Mesodermal cell (in vitro differentiated cells): ENCODE data around the gene CASP6.

Source experiments
- H3K27ac ChIP-seq: 2 replicates; pipeline ENCODE4 v1.7.0; 2013; ENCODE audit warnings: mild to moderate bottlenecking, low read depth, low read length, moderate library complexity; ENCODE audit not compliant: severe bottlenecking
- H3K36me3 ChIP-seq: 2 replicates; pipeline ENCODE4 v1.7.1; 2013; ENCODE audit warnings: mild to moderate bottlenecking, low read length, moderate library complexity; ENCODE audit not compliant: control insufficient read depth, insufficient read depth
- H3K4me1 ChIP-seq: one replicate; pipeline ENCODE4 v1.7.1; 2013; ENCODE audit warnings: mild to moderate bottlenecking, low read length; ENCODE audit not compliant: insufficient read depth, control insufficient read depth, poor library complexity, severe bottlenecking
- H3K4me3 ChIP-seq: 2 replicates; pipeline ENCODE4 v1.7.0; 2013; ENCODE audit warnings: low read length, control low read depth, mild to moderate bottlenecking; ENCODE audit not compliant: insufficient read depth, poor library complexity, severe bottlenecking; ENCODE audit errors: extremely low read depth
- H3K9me3 ChIP-seq: 2 replicates; pipeline ENCODE4 v1.7.1; 2013; ENCODE audit warnings: mild to moderate bottlenecking, low read length, moderate library complexity; ENCODE audit not compliant: control insufficient read depth
- WGBS, 2 experiments: methylation state at CpG; one replicate each; pipeline ENCODE4 v1.1.5; 2013; ENCODE audit warnings: missing lambda C conversion rate in 2 of 2; ENCODE audit not compliant: insufficient coverage in 2 of 2; 5-methylcytosine and 5-hydroxymethylcytosine counted together

The CASP6 gene

GRCh38 chr4:109735566-109736365, 32.5 kb upstream of the CASP6 start:
- Histone ChIP-seq H3K27ac (peak overlapping the region; percentile 48), H3K4me1 (peaks cover 4% of the 10 kb centered on the region), H3K9me3 (no peaks in the 10 kb centered on the region), H3K4me3 (no peak overlapping the region), H3K36me3 (no peaks in the 10 kb centered on the region)
- WGBS, 2 experiments = 93 to 100% methylated on average over 3 to 6 of the region's 7 CpGs

- 85 to 93% methylated on average over 3 of the region's 5 CpGs for WGBS, 2 experiments
- H3K27ac ChIP-seq = no peak overlapping the region
- H3K4me3 ChIP-seq = no peak overlapping the region
- H3K9me3 ChIP-seq = no peaks in the 10 kb centered on the region
- no peaks in the 10 kb centered on the region for H3K36me3 ChIP-seq
- peaks cover 4% of the 10 kb centered on the region for H3K4me1 ChIP-seq
Measured at GRCh38 chr4:109733728-109734127, 30.5 kb upstream of the CASP6 start.

GRCh38 chr4:109730619-109731545, 27.6 kb upstream of the CASP6 start:
- Histone ChIP-seq H3K4me1 (no peaks in the 10 kb centered on the region), H3K9me3 (no peaks in the 10 kb centered on the region), H3K36me3 (no peaks in the 10 kb centered on the region), H3K27ac (peak overlapping the region; percentile 59), H3K4me3 (peak overlapping the region; percentile 70)
- WGBS, 2 experiments = 69 to 99% methylated on average over 6 to 10 of the region's 21 CpGs

- peak within 1 kb of the TSS; percentile 59 for H3K27ac ChIP-seq
Measured at GRCh38 chr4:109729718-109730618, 26.7 kb upstream of the CASP6 start, which contains the start of gene PLA2G12A. TSS of gene PLA2G12A (minus strand) at chr4:109730070. CDS start at chr4:109729809, 261 bp downstream.

GRCh38 chr4:109729117-109729717, 26.0 kb upstream of the CASP6 start:
- WGBS, 2 experiments = 1% methylated on average over 15 to 17 of the region's 25 CpGs

More at GRCh38 chr4:109729718-109730618, 26.7 kb upstream of the CASP6 start, which contains the start of gene PLA2G12A:
- Histone ChIP-seq H3K4me1 (no peaks in the 10 kb centered on the region), H3K9me3 (no peaks in the 10 kb centered on the region), H3K4me3 (peak within 1 kb of the TSS; percentile 70), H3K36me3 (no peaks in the 10 kb centered on the region)
- WGBS, 2 experiments = 1% methylated on average over 42 to 52 of the region's 83 CpGs

GRCh38 chr4:109728385-109728784, 25.1 kb upstream of the CASP6 start:
- no peak overlapping the region for H3K4me3 ChIP-seq
- H3K4me1 ChIP-seq = no peaks in the 10 kb centered on the region
- 86 to 93% methylated on average over 5 of the region's 6 CpGs for WGBS, 2 experiments
- H3K27ac ChIP-seq = no peak overlapping the region
- no peaks in the 10 kb centered on the region for H3K36me3 ChIP-seq
- no peaks in the 10 kb centered on the region for H3K9me3 ChIP-seq

More at GRCh38 chr4:109729117-109729717, 26.0 kb upstream of the CASP6 start:
- Histone ChIP-seq H3K36me3 (no peaks in the 10 kb centered on the region), H3K9me3 (no peaks in the 10 kb centered on the region), H3K27ac (no peak overlapping the region), H3K4me1 (no peaks in the 10 kb centered on the region), H3K4me3 (peak overlapping the region; percentile 70)

- H3K27ac ChIP-seq = no peak overlapping the region
- 100% methylated on average over 1 to 2 of the region's 2 CpGs for WGBS, 2 experiments
- H3K4me1 ChIP-seq = no peaks in the 10 kb centered on the region
- peaks cover 12% of the 10 kb centered on the region for H3K9me3 ChIP-seq
- H3K36me3 ChIP-seq = no peaks in the 10 kb centered on the region
- no peak overlapping the region for H3K4me3 ChIP-seq
Measured at GRCh38 chr4:109723110-109723509, 19.9 kb upstream of the CASP6 start.

GRCh38 chr4:109722357-109722756, 19.1 kb upstream of the CASP6 start:
- Histone ChIP-seq H3K36me3 (no peaks in the 10 kb centered on the region), H3K4me1 (no peaks in the 10 kb centered on the region), H3K27ac (no peak overlapping the region), H3K9me3 (peaks cover 12% of the 10 kb centered on the region), H3K4me3 (no peak overlapping the region)

GRCh38 chr4:109721033-109721432, 17.8 kb upstream of the CASP6 start:
- no peak overlapping the region for H3K27ac ChIP-seq
- H3K4me3 ChIP-seq = no peak overlapping the region
- H3K4me1 ChIP-seq = no peaks in the 10 kb centered on the region
- H3K36me3 ChIP-seq = peaks cover 8% of the 10 kb centered on the region
- 85 to 100% methylated on average over 3 to 5 of the region's 7 CpGs for WGBS, 2 experiments
- H3K9me3 ChIP-seq = peaks cover 12% of the 10 kb centered on the region

- peaks cover 8% of the 10 kb centered on the region for H3K36me3 ChIP-seq
- no CpG with 5 or more reads among the region's 4 CpGs for WGBS, 2 experiments
- no peak overlapping the region for H3K27ac ChIP-seq
- H3K4me1 ChIP-seq = no peaks in the 10 kb centered on the region
- H3K9me3 ChIP-seq = peaks cover 12% of the 10 kb centered on the region
- no peak overlapping the region for H3K4me3 ChIP-seq
Measured at GRCh38 chr4:109719604-109720003, 16.4 kb upstream of the CASP6 start.
